ENCODE data around the gene NUP214.

NUP214 gene

DNA sequence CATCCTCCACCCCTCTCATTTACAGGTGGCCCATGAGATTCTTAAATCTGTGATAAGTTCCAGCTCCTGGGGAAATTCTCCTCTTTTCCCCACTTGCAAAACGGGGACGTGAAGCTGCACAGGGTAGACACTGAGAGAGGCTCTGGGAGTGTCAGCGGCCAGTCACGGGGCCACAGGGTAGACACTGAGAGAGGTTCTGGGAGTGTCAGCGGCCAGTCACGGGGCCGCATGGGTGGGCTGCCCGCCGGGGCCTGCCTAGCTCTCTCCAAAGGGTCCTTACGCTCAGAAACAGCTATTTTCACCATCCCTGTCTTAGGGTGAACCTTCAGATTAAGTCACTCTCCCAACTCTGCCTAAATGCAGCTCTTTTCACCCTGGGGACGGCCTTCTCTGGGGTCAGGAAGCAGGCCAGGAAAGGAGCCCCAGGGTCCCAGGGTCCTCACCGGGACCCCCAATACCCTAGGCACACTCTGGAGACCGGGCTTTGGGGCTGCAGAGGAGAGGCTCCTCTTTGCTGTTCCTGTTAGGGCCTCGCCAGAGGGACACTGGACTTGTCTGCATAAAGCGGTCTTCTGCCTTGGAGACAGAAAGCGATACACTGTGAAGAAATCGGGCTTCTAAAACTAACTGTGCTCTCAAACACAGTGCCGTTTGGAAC is 149.4 kb downstream of the NUP214 start:
- DNase-seq (ENCODE audit: insufficient read length, low spot score), result no peak
- peak; percentile 75 for FAIRE-seq

- DNase-seq (ENCODE audit: insufficient read length, low spot score) (no peak), FAIRE-seq (peak; percentile 93)
Observed at GRCh38 chr9:131275332-131276093, 150.1 kb downstream of the NUP214 start.

DNA sequence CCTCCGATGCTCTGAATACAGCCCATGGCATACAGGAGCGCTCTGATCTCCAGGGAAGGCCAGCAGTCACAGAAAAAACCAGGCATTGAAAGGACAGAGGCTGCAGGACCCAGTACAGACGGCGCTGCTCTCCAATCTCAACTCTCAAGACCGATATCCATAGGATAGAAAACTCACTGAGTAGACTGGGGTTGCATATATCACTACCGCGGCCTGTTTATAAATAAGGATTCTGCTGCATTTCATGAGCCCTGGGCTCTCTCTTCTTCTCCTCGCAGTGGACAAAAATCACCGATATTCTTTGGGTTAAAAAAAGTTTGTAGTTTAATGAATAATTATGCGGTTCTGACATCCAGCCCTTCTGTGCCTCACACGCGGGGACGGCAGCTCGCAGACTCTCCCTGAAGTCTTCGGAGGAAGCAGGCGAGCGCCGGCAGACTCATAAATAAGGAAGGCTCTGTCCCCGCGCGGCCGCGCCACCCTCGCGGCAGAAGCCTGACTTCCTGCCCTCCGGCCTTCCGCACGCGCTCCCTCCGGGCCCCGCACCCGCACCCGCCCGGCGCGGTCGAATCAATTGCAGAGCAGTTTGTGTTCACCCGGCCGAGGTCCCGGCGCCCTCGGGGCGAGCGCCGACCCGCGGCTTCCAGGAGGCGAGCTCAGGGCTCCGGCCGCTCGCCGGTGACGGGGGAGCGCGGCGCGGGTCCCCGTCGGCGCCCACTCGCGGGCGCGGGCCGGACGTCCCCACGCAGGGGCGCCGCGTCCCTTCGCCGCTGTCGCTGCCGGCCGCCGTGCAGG is 150.9 kb downstream of the NUP214 start, which contains the start of gene FAM78A:
FAM78A (minus strand) TSS at position 417 of the 795 bp plus-strand sequence; CDS start at position 86, 331 bp downstream.
- no peak for FAIRE-seq

DNA sequence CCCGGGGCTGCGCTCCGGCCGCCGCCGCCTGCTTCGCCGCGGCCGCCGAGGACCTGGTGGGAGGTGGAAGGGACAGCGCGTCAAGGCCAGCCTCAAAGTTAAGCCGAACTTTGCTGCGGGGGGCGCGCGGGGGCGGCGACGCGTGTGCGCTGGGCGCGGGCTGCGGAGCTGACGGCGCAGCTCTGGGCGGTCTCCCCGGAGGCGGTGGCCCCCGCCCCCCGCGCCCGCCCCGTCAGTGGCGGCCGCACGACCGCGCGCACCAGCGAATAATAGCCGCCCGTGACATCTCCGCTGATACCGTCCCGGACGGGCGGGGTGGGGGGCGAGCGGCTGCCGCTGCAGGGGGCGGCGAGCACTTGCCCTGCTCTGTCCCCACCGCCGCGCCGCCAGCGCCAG is 151.5 kb downstream of the NUP214 start:
- DNase-seq (ENCODE audit: insufficient read length, low spot score), result no peak
- no peak for FAIRE-seq

More for the DNA sequence above, 150.9 kb downstream of the NUP214 start, which contains the start of gene FAM78A:
- DNase-seq (ENCODE audit: insufficient read length, low spot score), result no peak

DNA sequence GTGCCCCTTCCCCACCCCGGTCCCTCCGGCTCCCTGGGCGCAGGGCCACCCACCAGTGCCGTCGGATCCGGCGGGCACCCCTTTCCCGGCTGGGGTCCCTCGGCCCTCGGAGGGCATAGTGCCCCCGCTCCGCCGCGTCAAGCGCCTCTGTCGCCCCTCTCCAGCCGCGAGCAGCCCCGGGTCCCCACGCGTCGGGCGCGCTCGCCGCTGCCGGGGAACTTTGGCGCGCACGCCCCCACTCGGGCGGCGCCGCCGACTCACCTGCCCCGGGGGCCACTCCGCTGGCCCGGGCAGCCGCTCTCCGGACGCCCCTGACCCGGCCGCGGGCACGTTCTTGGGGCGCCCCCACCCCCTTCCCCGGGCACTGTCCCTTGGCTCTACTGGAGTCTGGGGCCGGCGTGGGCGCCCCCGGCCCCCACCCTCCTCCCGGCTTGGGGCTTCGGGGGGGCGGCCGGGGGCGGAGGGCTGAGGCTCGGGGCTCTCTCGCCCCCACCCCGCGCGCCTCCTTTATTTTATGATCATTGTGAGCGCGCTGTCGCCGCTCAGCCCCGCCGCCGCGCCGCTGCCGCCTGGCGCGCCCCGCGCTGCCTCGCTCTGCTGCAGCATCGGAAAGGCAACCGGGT is 152.0 kb downstream of the NUP214 start:
- FAIRE-seq (no peak), DNase-seq (ENCODE audit: insufficient read length, low spot score) (no peak)

- peak; percentile 97 for DNase-seq (ENCODE audit: insufficient read length, low spot score)
- FAIRE-seq, result peak; percentile 91
Observed at GRCh38 chr9:131277910-131278701, 152.7 kb downstream of the NUP214 start.

GRCh38 chr9:131278702-131279111 is 153.3 kb downstream of the NUP214 start:
- DNase-seq (ENCODE audit: insufficient read length, low spot score) (no peak), FAIRE-seq (no peak)

DNA sequence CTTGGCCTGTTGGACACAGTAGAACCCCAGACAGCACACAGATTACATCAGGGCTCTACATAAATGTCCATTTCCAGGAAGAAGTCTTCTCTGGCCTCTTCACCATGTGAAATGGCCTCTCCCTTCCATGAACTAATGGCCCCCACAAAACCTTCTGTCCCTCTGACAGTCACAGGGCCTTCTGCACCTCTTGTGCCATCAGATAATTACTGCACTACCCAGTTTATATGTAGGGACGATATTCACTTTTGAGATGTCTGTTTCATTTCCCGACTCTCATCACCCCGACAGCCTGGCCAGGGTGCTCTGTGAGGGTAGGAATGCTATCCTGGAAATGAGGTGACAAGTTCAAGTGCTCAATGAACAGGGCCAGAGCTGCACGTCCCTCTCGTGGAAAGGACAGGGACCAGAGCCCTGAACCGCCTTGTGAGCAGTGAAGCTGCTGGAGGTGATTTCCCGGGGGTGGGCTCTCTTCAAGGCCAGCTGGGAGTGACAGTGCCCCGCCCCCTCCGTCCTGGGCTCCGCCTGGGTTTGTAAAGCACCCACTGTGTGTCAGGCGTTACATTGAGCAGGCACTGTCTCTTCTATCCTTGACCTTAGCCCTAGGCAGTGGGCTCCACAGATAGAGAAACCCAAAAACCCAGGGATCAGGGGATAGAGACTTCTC is 153.9 kb downstream of the NUP214 start:
- FAIRE-seq, result no peak
- DNase-seq (ENCODE audit: insufficient read length, low spot score), result no peak

GRCh38 chr9:131279863-131280570 is 154.6 kb downstream of the NUP214 start:
- FAIRE-seq, result no peak
- no peak for DNase-seq (ENCODE audit: insufficient read length, low spot score)

GRCh38 chr9:131280660-131281059 is 155.3 kb downstream of the NUP214 start:
- FAIRE-seq (no peak), DNase-seq (ENCODE audit: insufficient read length, low spot score) (no peak)

- DNase-seq (ENCODE audit: insufficient read length, low spot score) (no peak), FAIRE-seq (no peak)
Observed at GRCh38 chr9:131281119-131281965, 156.0 kb downstream of the NUP214 start.

DNA sequence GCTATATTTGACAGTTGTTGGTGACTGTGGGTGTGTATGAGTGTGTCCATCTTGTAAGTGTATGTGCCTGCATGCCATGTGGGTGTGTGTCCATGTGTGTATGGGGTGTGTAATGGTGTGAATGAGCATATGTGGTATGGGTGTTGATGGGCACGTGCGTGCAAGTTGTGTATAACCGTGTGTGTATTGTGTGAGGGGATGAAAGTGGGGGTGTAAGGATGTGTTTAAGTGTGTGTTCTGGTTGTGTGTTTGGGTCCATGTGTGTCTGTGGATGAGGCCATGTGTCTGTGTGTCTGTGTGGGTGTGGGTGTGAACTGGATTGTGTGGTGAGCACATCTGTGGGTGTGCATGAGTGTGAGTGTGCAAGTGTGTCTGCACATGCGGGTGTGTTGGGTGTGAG is 156.8 kb downstream of the NUP214 start:
- FAIRE-seq (no peak), DNase-seq (ENCODE audit: insufficient read length, low spot score) (no peak)

DNA sequence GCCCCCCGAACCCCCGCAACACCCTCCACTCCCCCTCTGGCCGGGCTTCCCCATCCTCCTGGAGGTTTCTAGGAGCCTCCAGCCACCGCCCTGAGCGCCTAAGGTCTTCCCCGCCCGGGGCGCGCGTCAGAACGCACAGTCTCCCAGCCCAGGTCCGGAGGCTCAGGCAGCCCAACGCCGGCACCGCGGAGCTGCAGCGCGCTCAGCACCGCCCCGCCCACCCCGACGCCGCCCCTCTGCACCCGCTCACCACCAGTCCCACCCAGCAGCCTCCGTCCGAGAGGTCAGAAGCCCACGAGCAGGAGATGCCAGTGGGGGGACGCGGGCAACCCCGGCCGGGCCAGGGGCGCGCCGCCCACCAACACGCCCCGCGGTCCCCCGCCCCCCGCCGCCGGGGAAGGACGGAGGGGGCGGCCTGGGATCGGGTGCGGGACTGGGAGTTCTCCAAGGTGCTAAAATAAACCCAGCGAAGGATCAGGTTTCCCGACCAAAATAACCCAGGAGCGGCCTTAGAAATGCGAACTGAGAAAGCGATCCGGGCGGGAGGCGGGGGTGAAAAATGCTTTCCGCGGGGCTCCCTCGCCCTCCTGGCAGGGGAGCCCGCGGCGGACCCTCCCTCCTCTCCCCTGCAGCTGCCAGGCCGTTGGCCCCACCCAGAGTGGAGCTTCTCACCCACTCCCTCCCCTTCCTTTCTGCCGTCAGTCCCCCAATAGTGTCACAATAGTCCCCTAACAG is 157.5 kb downstream of the NUP214 start:
- no peak for DNase-seq (ENCODE audit: insufficient read length, low spot score)
- FAIRE-seq, result no peak
